T-cell (primary cell): Measurements from ENCODE around the gene CD96. TPM values are rescaled to one million over a fixed set of nuclear protein-coding genes. Genes with fewer than 3 reads are reported as not detected.

Experiments
- ATAC-seq, 4 experiments: fragments of 200-7000 bp in 3 of 4; fragments of 150-1000 bp in 1 of 4; cut with Tn5 transposase; replicated peaks in 1 of 4; 1 replicate in 3 of 4; 2 replicates in 1 of 4; pipeline ENCODE4 v1.10.0; 2021; ENCODE audit warnings: moderate library complexity in 3 of 4, mild to moderate bottlenecking in 2 of 4, moderate number of reproducible peaks in 1 of 4
- CTCF ChIA-PET, 2 donors: fragments of 300-600 bp; sonication (Branson Sonifier 250); formaldehyde crosslinking; loops; one replicate each; lab custom pipeline; 2022; ENCODE audit warnings: antibody characterized with exemption in 2 of 2; lab: Charles Lee
- POLR2A ChIA-PET, 2 donors: fragments of 300-600 bp; sonication (Branson Sonifier 250); formaldehyde crosslinking; loops; one replicate each; lab custom pipeline; 2022; ENCODE audit warnings: antibody characterized with exemption in 2 of 2; lab: Charles Lee
- DNase-seq, 35 experiments: peaks; one replicate each; pipeline versions ENCODE4 v3.0.0 to v3.0.0-alpha.2; 2013 to 2023
- H3K27ac ChIP-seq: one replicate; pipeline ENCODE4 v1.5.1; 2013; ENCODE audit warnings: low read length
- H3K27me3 ChIP-seq, 2 experiments: replicated peaks in 1 of 2; 1 replicate in 1 of 2; 2 replicates in 1 of 2; pipeline versions ENCODE4 v1.6.1 to v1.7.0; 2013; ENCODE audit warnings: low read length in 1 of 2, mixed read lengths in 1 of 2; ENCODE audit not compliant: control insufficient read depth in 2 of 2, insufficient read depth in 2 of 2; ENCODE audit errors: extremely low read depth in 1 of 2
- H3K36me3 ChIP-seq, 2 donors: 1 replicate in 1 of 2; 2 replicates in 1 of 2; pipeline versions ENCODE4 v1.6.1 to v1.7.0; 2013; ENCODE audit warnings: low read length in 1 of 2; ENCODE audit not compliant: control insufficient read depth in 2 of 2, insufficient read depth in 1 of 2; ENCODE audit errors: extremely low read depth in 1 of 2
- H3K4me1 ChIP-seq, 2 experiments: 1 replicate in 1 of 2; 2 replicates in 1 of 2; pipeline versions ENCODE4 v1.6.1 to v1.7.0; 2013; ENCODE audit warnings: low read length in 2 of 2, mixed read lengths in 1 of 2; ENCODE audit not compliant: insufficient read depth in 2 of 2, control insufficient read depth in 1 of 2; ENCODE audit errors: extremely low read depth in 1 of 2
- H3K4me3 ChIP-seq, 2 donors: 1 replicate in 1 of 2; 2 replicates in 1 of 2; pipeline versions ENCODE4 v1.5.1 to v1.7.0; 2013; ENCODE audit warnings: mild to moderate bottlenecking in 2 of 2, low read length in 1 of 2, moderate library complexity in 1 of 2; ENCODE audit not compliant: control insufficient read depth in 1 of 2; ENCODE audit errors: extremely low read depth in 1 of 2
- H3K9me3 ChIP-seq: 2 replicates; pipeline ENCODE4 v1.7.0; 2013
- H3K27ac Mint-ChIP-seq, 2 donors: one replicate each; pipeline ENCODE4 v1.8.0; 2020 to 2021; ENCODE audit warnings: mild to moderate bottlenecking in 2 of 2, mixed read lengths in 2 of 2
- H3K27me3 Mint-ChIP-seq, 2 donors: one replicate each; pipeline ENCODE4 v1.8.0; 2021 to 2022; ENCODE audit warnings: mixed read lengths in 2 of 2
- H3K36me3 Mint-ChIP-seq: one replicate; pipeline ENCODE4 v1.8.0; 2021; ENCODE audit warnings: mixed read lengths
- H3K4me1 Mint-ChIP-seq, 3 donors: one replicate each; pipeline ENCODE4 v1.8.0; 2020 to 2022; ENCODE audit warnings: mixed read lengths in 3 of 3, mild to moderate bottlenecking in 1 of 3
- H3K4me3 Mint-ChIP-seq, 3 donors: one replicate each; pipeline ENCODE4 v1.8.0; 2020 to 2022; ENCODE audit warnings: mild to moderate bottlenecking in 3 of 3, mixed read lengths in 3 of 3, moderate library complexity in 3 of 3
- H3K9me3 Mint-ChIP-seq, 3 donors: one replicate each; pipeline ENCODE4 v1.8.0; 2020 to 2022; ENCODE audit warnings: mixed read lengths in 3 of 3
- WGBS: methylation state at CpG from one replicate; pipeline ENCODE4 v1.1.5; 2013; ENCODE audit warnings: missing lambda C conversion rate; ENCODE audit not compliant: insufficient coverage; 5-methylcytosine and 5-hydroxymethylcytosine counted together
- total RNA-seq, 35 experiments: library from RNA in 6 of 35; stranded (reverse) in 6 of 35; fragments of 120-200 nt in 1 of 35; gene quantifications; one replicate each; pipeline versions ENCODE4 v1.2.1 to v1.2.4 and lab custom pipeline; 2013 to 2026

CD96 gene
- total RNA-seq (100 to 1,000 TPM; 183 to 229 (median 203) TPM), total RNA-seq (lab: John Stamatoyannopoulos, UW) (46.7 to 440 (median 264) reads per million in 29 experiments)
- 199 TPM for total RNA-seq (2013)

GRCh38 chr3:111541911-111542483 is at the start of gene CD96:
CD96 (plus strand) TSS chr3:111542197; CDS start chr3:111542249, 52 bp downstream.
- Mint-ChIP-seq H3K4me3 (peak within 1 kb of the TSS in 1 of 3 donors; percentile 96), H3K4me1 (peaks cover 76 to 83% (median 79%) of the 10 kb centered on the region in 3 donors), H3K9me3 (no peaks in the 10 kb centered on the region), H3K27ac (peak within 1 kb of the TSS; percentile 98 to 99), H3K36me3 (peaks cover 11% of the 10 kb centered on the region), H3K27me3 (no peaks in the 10 kb centered on the region)
- Histone ChIP-seq H3K4me3 (peak within 1 kb of the TSS; percentile 46 to 69), H3K4me1 (peaks cover 43 to 70% of the 10 kb centered on the region in 2 experiments), H3K27ac (peak within 1 kb of the TSS; percentile 95), H3K27me3 (no peaks in the 10 kb centered on the region), H3K36me3 (peaks cover 0 to 10% of the 10 kb centered on the region in 2 donors), H3K9me3 (no peaks in the 10 kb centered on the region)
- 4% methylated on average over 4 of the region's 11 CpGs for WGBS
- DNase-seq, result peak; percentile 30 to 92 (median 78)
- ChIA-PET POLR2A (interaction anchor here (0.5 to 1.0 kb wide), 7 partner anchors 26 to 1736 kb away, joined by 3 to 4 read pairs (median 3); no protein-coding TSS in a partner anchor), CTCF (interaction anchor here (0.6 to 1.5 kb wide), 11 partner anchors 22 to 468 kb away, joined by 3 to 7 read pairs (median 3); partner anchors contain the start of gene ABHD10 (in 1 of the 2))
- peak; percentile 75 to 88 (median 82) for ATAC-seq

- Mint-ChIP-seq H3K9me3 (peaks cover 0 to 10% (median 0%) of the 10 kb centered on the region in 3 donors), H3K27ac (no peak overlapping the region), H3K4me1 (no peaks in the 10 kb centered on the region), H3K27me3 (no peaks in the 10 kb centered on the region), H3K36me3 (peaks cover 3% of the 10 kb centered on the region), H3K4me3 (no peak overlapping the region)
- Histone ChIP-seq H3K27me3 (no peaks in the 10 kb centered on the region), H3K36me3 (no peaks in the 10 kb centered on the region), H3K4me1 (no peaks in the 10 kb centered on the region), H3K9me3 (no peaks in the 10 kb centered on the region), H3K27ac (no peak overlapping the region), H3K4me3 (no peak overlapping the region)
- ChIA-PET POLR2A (no interaction called here), CTCF (no interaction called here)
- ATAC-seq (no peak), DNase-seq (no peak)
These were observed 48.7 kb upstream of the CD96 start for GRCh38 chr3:111493276-111493675.

GRCh38 chr3:111496894-111497559 is 45.0 kb upstream of the CD96 start:
- Mint-ChIP-seq H3K27ac (no peak overlapping the region), H3K4me3 (no peak overlapping the region), H3K36me3 (no peaks in the 10 kb centered on the region), H3K4me1 (no peaks in the 10 kb centered on the region), H3K9me3 (peaks cover 0 to 12% (median 8%) of the 10 kb centered on the region in 3 donors), H3K27me3 (no peaks in the 10 kb centered on the region)
- H3K4me3 ChIP-seq, result no peak overlapping the region
- H3K36me3 ChIP-seq, result no peaks in the 10 kb centered on the region
- H3K4me1 ChIP-seq, result no peaks in the 10 kb centered on the region
- ChIA-PET CTCF (no interaction called here), POLR2A (interaction anchor here in 1 of 2 donors (0.6 kb wide), 1 partner anchor 41 kb away, joined by 3 read pairs; no protein-coding TSS in a partner anchor)
- ATAC-seq (no peak), DNase-seq (no peak)
- no peaks in the 10 kb centered on the region for H3K9me3 ChIP-seq
- no peaks in the 10 kb centered on the region for H3K27me3 ChIP-seq
- no peak overlapping the region for H3K27ac ChIP-seq
- 94% methylated on average over 9 of the region's 14 CpGs for WGBS

GRCh38 chr3:111498022-111498421 is 44.0 kb upstream of the CD96 start:
- no peaks in the 10 kb centered on the region for H3K27me3 Mint-ChIP-seq
- POLR2A ChIA-PET, result no interaction called here
- no peak overlapping the region for H3K4me3 ChIP-seq
- no peak overlapping the region for H3K27ac ChIP-seq
- H3K36me3 Mint-ChIP-seq, result no peaks in the 10 kb centered on the region
- DNase-seq (no peak), ATAC-seq (no peak)
- CTCF ChIA-PET, result no interaction called here
- no peaks in the 10 kb centered on the region for H3K4me1 Mint-ChIP-seq
- no peak overlapping the region for H3K27ac Mint-ChIP-seq
- no peaks in the 10 kb centered on the region for H3K36me3 ChIP-seq
- no peaks in the 10 kb centered on the region for H3K27me3 ChIP-seq
- no peaks in the 10 kb centered on the region for H3K4me1 ChIP-seq
- no peaks in the 10 kb centered on the region for H3K9me3 ChIP-seq
- WGBS, result 96% methylated on average over 3 of the region's 3 CpGs
- no peak overlapping the region for H3K4me3 Mint-ChIP-seq
- peaks cover 0 to 17% (median 8%) of the 10 kb centered on the region in 3 donors for H3K9me3 Mint-ChIP-seq

GRCh38 chr3:111506435-111506834 is 35.6 kb upstream of the CD96 start:
- no peaks in the 10 kb centered on the region for H3K36me3 Mint-ChIP-seq
- DNase-seq (no peak), ATAC-seq (no peak)
- Histone ChIP-seq H3K27ac (no peak overlapping the region), H3K36me3 (no peaks in the 10 kb centered on the region), H3K9me3 (no peaks in the 10 kb centered on the region), H3K4me1 (no peaks in the 10 kb centered on the region), H3K4me3 (no peak overlapping the region), H3K27me3 (no peaks in the 10 kb centered on the region)
- H3K4me1 Mint-ChIP-seq, result peaks cover 0 to 2% (median 0%) of the 10 kb centered on the region in 3 donors
- ChIA-PET CTCF (no interaction called here), POLR2A (no interaction called here)
- H3K27me3 Mint-ChIP-seq, result no peaks in the 10 kb centered on the region
- WGBS, result no CpG with 5 or more reads among the region's 1 CpG
- H3K9me3 Mint-ChIP-seq, result peaks cover 0 to 11% (median 5%) of the 10 kb centered on the region in 3 donors
- H3K27ac Mint-ChIP-seq, result no peak overlapping the region
- no peak overlapping the region for H3K4me3 Mint-ChIP-seq

- H3K27me3 ChIP-seq, result no peaks in the 10 kb centered on the region
- no peaks in the 10 kb centered on the region for H3K27me3 Mint-ChIP-seq
- H3K27ac ChIP-seq, result no peak overlapping the region
- no peaks in the 10 kb centered on the region for H3K36me3 Mint-ChIP-seq
- no peak for DNase-seq
- H3K27ac Mint-ChIP-seq, result no peak overlapping the region
- no peaks in the 10 kb centered on the region for H3K9me3 ChIP-seq
- no peaks in the 10 kb centered on the region for H3K9me3 Mint-ChIP-seq
- H3K4me3 Mint-ChIP-seq, result no peak overlapping the region
- ATAC-seq, result no peak
- H3K36me3 ChIP-seq, result no peaks in the 10 kb centered on the region
- no peak overlapping the region for H3K4me3 ChIP-seq
- H3K4me1 ChIP-seq, result no peaks in the 10 kb centered on the region
- CTCF ChIA-PET, result no interaction called here
- POLR2A ChIA-PET, result interaction anchor here in 1 of 2 donors (0.6 kb wide), 1 partner anchor 28 kb away, joined by 3 read pairs; no protein-coding TSS in a partner anchor
- H3K4me1 Mint-ChIP-seq, result peaks cover 0 to 2% (median 0%) of the 10 kb centered on the region in 3 donors
- 98% methylated on average over 3 of the region's 4 CpGs for WGBS
These were observed 32.7 kb upstream of the CD96 start for GRCh38 chr3:111509308-111509707.
